ENCODE results near the gene GLB1L2. TPM values are rescaled to one million over a fixed set of nuclear protein-coding genes. Genes with fewer than 3 reads are reported as not detected.

GLB1L2 gene
- total and polyA plus RNA-seq, 7 experiments from 2014 or later = 0.26 to 2.4 (median 1.4) TPM

- H3K9me3 Mint-ChIP-seq = peaks cover 0 to 3% (median 0%) of the 10 kb centered on the region in 11 donors
- Histone ChIP-seq H3K4me1 (ENCODE audit: control insufficient read depth in 2 of 2, insufficient read depth in 2 of 2, low read length in 2 of 2) (peaks cover 13 to 29% of the 10 kb centered on the region in 2 donors), H3K27ac (ENCODE audit: low read depth, low read length) (no peak overlapping the region), H3K27me3 (ENCODE audit: control insufficient read depth in 2 of 2, insufficient read depth in 2 of 2, low read length in 2 of 2) (no peaks in the 10 kb centered on the region), H3K36me3 (ENCODE audit: control insufficient read depth in 2 of 3, insufficient read depth in 3 of 3, low read length in 3 of 3) (no peaks in the 10 kb centered on the region), H3K4me3 (ENCODE audit: low read length) (no peak overlapping the region), H3K9me3 (ENCODE audit: control insufficient read depth in 2 of 3, low read length in 3 of 3) (no peaks in the 10 kb centered on the region)
- ATAC-seq (no peak), DNase-seq (no peak)
- H3K36me3 Mint-ChIP-seq = no peaks in the 10 kb centered on the region
- H3K27ac Mint-ChIP-seq = peak overlapping the region in 1 of 9 donors; percentile 7
- H3K27me3 Mint-ChIP-seq = peaks cover 2 to 26% (median 13%) of the 10 kb centered on the region in 5 donors
- H3K4me1 Mint-ChIP-seq = peaks cover 18 to 23% (median 21%) of the 10 kb centered on the region in 7 donors
- intact Hi-C loops (cut with micrococcal nuclease) = no loop called here
- CTCF ChIA-PET = interaction anchor here (1.1 kb wide), 1 partner anchor 13 kb away, joined by 4 read pairs; no protein-coding TSS in a partner anchor
- H3K4me3 Mint-ChIP-seq = peak overlapping the region in 4 of 10 donors; percentile 34 to 47 (median 39)
- POLR2A ChIA-PET = no interaction called here
These were observed 54.2 kb downstream of the GLB1L2 start for GRCh38 chr11:134385774-134386565.

GRCh38 chr11:134386945-134387344 is 55.2 kb downstream of the GLB1L2 start:
- CTCF ChIA-PET = interaction anchor here (1.1 kb wide), 1 partner anchor 12 kb away, joined by 4 read pairs; no protein-coding TSS in a partner anchor
- Histone ChIP-seq H3K27me3 (ENCODE audit: control insufficient read depth in 2 of 2, insufficient read depth in 2 of 2, low read length in 2 of 2) (no peaks in the 10 kb centered on the region), H3K9me3 (ENCODE audit: control insufficient read depth in 2 of 3, low read length in 3 of 3) (no peaks in the 10 kb centered on the region), H3K4me1 (ENCODE audit: control insufficient read depth in 2 of 2, insufficient read depth in 2 of 2, low read length in 2 of 2) (peaks cover 13 to 29% of the 10 kb centered on the region in 2 donors), H3K27ac (ENCODE audit: low read depth, low read length) (no peak overlapping the region), H3K36me3 (ENCODE audit: control insufficient read depth in 2 of 3, insufficient read depth in 3 of 3, low read length in 3 of 3) (no peaks in the 10 kb centered on the region), H3K4me3 (ENCODE audit: low read length) (no peak overlapping the region)
- DNase-seq (no peak), ATAC-seq (no peak)
- peak overlapping the region in 9 of 10 donors; percentile 6 to 64 (median 35) for H3K4me3 Mint-ChIP-seq
- H3K4me1 Mint-ChIP-seq = peaks cover 18 to 23% (median 21%) of the 10 kb centered on the region in 7 donors
- H3K9me3 Mint-ChIP-seq = peaks cover 0 to 3% (median 0%) of the 10 kb centered on the region in 11 donors
- H3K27ac Mint-ChIP-seq = peak overlapping the region in 1 of 9 donors; percentile 27
- H3K36me3 Mint-ChIP-seq = no peaks in the 10 kb centered on the region
- POLR2A ChIA-PET = no interaction called here
- H3K27me3 Mint-ChIP-seq = peaks cover 2 to 26% (median 13%) of the 10 kb centered on the region in 5 donors
- intact Hi-C loops (cut with micrococcal nuclease) = no loop called here

- intact Hi-C loops (cut with micrococcal nuclease) = no loop called here
- CTCF ChIA-PET = interaction anchor here (1.1 kb wide), 1 partner anchor 11 kb away, joined by 4 read pairs; no protein-coding TSS in a partner anchor
- peaks cover 0 to 3% (median 0%) of the 10 kb centered on the region in 11 donors for H3K9me3 Mint-ChIP-seq
These were observed 55.7 kb downstream of the GLB1L2 start for GRCh38 chr11:134387501-134387900.

GRCh38 chr11:134388590-134388989 is 56.8 kb downstream of the GLB1L2 start:
- Mint-ChIP-seq H3K27me3 (peaks cover 2 to 26% (median 13%) of the 10 kb centered on the region in 5 donors), H3K36me3 (no peaks in the 10 kb centered on the region), H3K27ac (no peak overlapping the region), H3K4me1 (peaks cover 18 to 23% (median 21%) of the 10 kb centered on the region in 7 donors), H3K9me3 (peaks cover 0 to 2% (median 0%) of the 10 kb centered on the region in 11 donors), H3K4me3 (no peak overlapping the region)
- ATAC-seq (no peak), DNase-seq (no peak)
- peaks cover 13 to 29% of the 10 kb centered on the region in 2 donors for H3K4me1 ChIP-seq (ENCODE audit: control insufficient read depth in 2 of 2, insufficient read depth in 2 of 2, low read length in 2 of 2)
- intact Hi-C loops (cut with micrococcal nuclease) = no loop called here
- POLR2A ChIA-PET = no interaction called here
- no peaks in the 10 kb centered on the region for H3K36me3 ChIP-seq (ENCODE audit: control insufficient read depth in 2 of 3, insufficient read depth in 3 of 3, low read length in 3 of 3)
- H3K27ac ChIP-seq (ENCODE audit: low read depth, low read length) = no peak overlapping the region
- CTCF ChIA-PET = no interaction called here
- H3K27me3 ChIP-seq (ENCODE audit: control insufficient read depth in 2 of 2, insufficient read depth in 2 of 2, low read length in 2 of 2) = no peaks in the 10 kb centered on the region
- no peak overlapping the region for H3K4me3 ChIP-seq (ENCODE audit: low read length)
- H3K9me3 ChIP-seq (ENCODE audit: control insufficient read depth in 2 of 3, low read length in 3 of 3) = no peaks in the 10 kb centered on the region

More at GRCh38 chr11:134387501-134387900, 55.7 kb downstream of the GLB1L2 start:
- Histone ChIP-seq H3K36me3 (ENCODE audit: control insufficient read depth in 2 of 3, insufficient read depth in 3 of 3, low read length in 3 of 3) (no peaks in the 10 kb centered on the region), H3K4me1 (ENCODE audit: control insufficient read depth in 2 of 2, insufficient read depth in 2 of 2, low read length in 2 of 2) (peaks cover 13 to 29% of the 10 kb centered on the region in 2 donors), H3K4me3 (ENCODE audit: low read length) (no peak overlapping the region), H3K9me3 (ENCODE audit: control insufficient read depth in 2 of 3, low read length in 3 of 3) (no peaks in the 10 kb centered on the region), H3K27me3 (ENCODE audit: control insufficient read depth in 2 of 2, insufficient read depth in 2 of 2, low read length in 2 of 2) (no peaks in the 10 kb centered on the region), H3K27ac (ENCODE audit: low read depth, low read length) (no peak overlapping the region)
- peaks cover 2 to 26% (median 13%) of the 10 kb centered on the region in 5 donors for H3K27me3 Mint-ChIP-seq
- peaks cover 18 to 23% (median 21%) of the 10 kb centered on the region in 7 donors for H3K4me1 Mint-ChIP-seq
- POLR2A ChIA-PET = no interaction called here
- no peaks in the 10 kb centered on the region for H3K36me3 Mint-ChIP-seq
- H3K27ac Mint-ChIP-seq = no peak overlapping the region
- DNase-seq (no peak), ATAC-seq (peak; percentile 24)
- peak overlapping the region in 6 of 10 donors; percentile 15 to 64 (median 40) for H3K4me3 Mint-ChIP-seq

GRCh38 chr11:134389464-134390180 is 57.8 kb downstream of the GLB1L2 start:
- Histone ChIP-seq H3K27ac (ENCODE audit: low read depth, low read length) (no peak overlapping the region), H3K4me3 (ENCODE audit: low read length) (no peak overlapping the region), H3K36me3 (ENCODE audit: control insufficient read depth in 2 of 3, insufficient read depth in 3 of 3, low read length in 3 of 3) (no peaks in the 10 kb centered on the region), H3K4me1 (ENCODE audit: control insufficient read depth in 2 of 2, insufficient read depth in 2 of 2, low read length in 2 of 2) (peaks cover 13 to 29% of the 10 kb centered on the region in 2 donors), H3K27me3 (ENCODE audit: control insufficient read depth in 2 of 2, insufficient read depth in 2 of 2, low read length in 2 of 2) (no peaks in the 10 kb centered on the region), H3K9me3 (ENCODE audit: control insufficient read depth in 2 of 3, low read length in 3 of 3) (no peaks in the 10 kb centered on the region)
- ChIA-PET POLR2A (no interaction called here), CTCF (no interaction called here)
- H3K27ac Mint-ChIP-seq = no peak overlapping the region
- H3K9me3 Mint-ChIP-seq = no peaks in the 10 kb centered on the region
- DNase-seq (no peak), ATAC-seq (no peak)
- peaks cover 18 to 23% (median 21%) of the 10 kb centered on the region in 7 donors for H3K4me1 Mint-ChIP-seq
- H3K36me3 Mint-ChIP-seq = no peaks in the 10 kb centered on the region
- no peak overlapping the region for H3K4me3 Mint-ChIP-seq
- H3K27me3 Mint-ChIP-seq = peaks cover 2 to 26% (median 13%) of the 10 kb centered on the region in 5 donors
- intact Hi-C loops (cut with micrococcal nuclease) = no loop called here

- Histone ChIP-seq H3K27me3 (ENCODE audit: control insufficient read depth in 2 of 2, insufficient read depth in 2 of 2, low read length in 2 of 2) (no peaks in the 10 kb centered on the region), H3K27ac (ENCODE audit: low read depth, low read length) (no peak overlapping the region), H3K9me3 (ENCODE audit: control insufficient read depth in 2 of 3, low read length in 3 of 3) (no peaks in the 10 kb centered on the region), H3K36me3 (ENCODE audit: control insufficient read depth in 2 of 3, insufficient read depth in 3 of 3, low read length in 3 of 3) (no peaks in the 10 kb centered on the region), H3K4me3 (ENCODE audit: low read length) (no peak overlapping the region), H3K4me1 (ENCODE audit: control insufficient read depth in 2 of 2, insufficient read depth in 2 of 2, low read length in 2 of 2) (peaks cover 13 to 25% of the 10 kb centered on the region in 2 donors)
- Mint-ChIP-seq H3K27me3 (peaks cover 1 to 19% (median 3%) of the 10 kb centered on the region in 5 donors), H3K4me3 (no peak overlapping the region), H3K36me3 (no peaks in the 10 kb centered on the region), H3K9me3 (no peaks in the 10 kb centered on the region), H3K27ac (no peak overlapping the region), H3K4me1 (peaks cover 15 to 18% (median 16%) of the 10 kb centered on the region in 7 donors)
- ATAC-seq = no peak
- no peak for DNase-seq
- ChIA-PET CTCF (no interaction called here), POLR2A (no interaction called here)
- intact Hi-C loops (cut with micrococcal nuclease) = no loop called here
These were observed 59.1 kb downstream of the GLB1L2 start for GRCh38 chr11:134390706-134391569.

Data from naive thymus-derived CD4-positive, alpha-beta T cell (primary cell).